Gastrocnemius medialis (tissue), 4 donors: Measurements from ENCODE around the gene NUDT4. TPM values are rescaled to one million over a fixed set of nuclear protein-coding genes. Genes with fewer than 3 reads are reported as not detected.

Experiments
- ATAC-seq, 2 donors: fragments of 150-250 bp; one replicate each; pipeline ENCODE4 v1.9.1; 2016
- DNase-seq, 2 donors: peaks; one replicate each; pipeline ENCODE4 v3.0.0-alpha.2; 2019
- H3K27ac ChIP-seq, 4 donors: fragments of 200-600 bp; sonication (generic); 1 replicate in 1 of 4; 2 replicates in 3 of 4; pipeline ENCODE4 v1.5.1; 2016 to 2018; ENCODE audit warnings: mild to moderate bottlenecking in 2 of 4, moderate library complexity in 1 of 4
- H3K27me3 ChIP-seq, 3 donors: fragments of 200-600 bp; sonication (generic) in 2 of 3; 1 replicate in 1 of 3; 2 replicates in 2 of 3; pipeline versions ENCODE4 v1.5.1 to v1.6.0; 2016 to 2019; ENCODE audit warnings: mild to moderate bottlenecking in 1 of 3, moderate library complexity in 1 of 3
- H3K36me3 ChIP-seq, 2 donors: fragments of 200-600 bp; sonication (generic) in 1 of 2; one replicate each; pipeline ENCODE4 v1.5.1; 2017 to 2018
- H3K4me1 ChIP-seq, 2 donors: fragments of 200-600 bp; sonication (generic) in 1 of 2; one replicate each; pipeline ENCODE4 v1.5.1; 2016 to 2017; ENCODE audit warnings: mild to moderate bottlenecking in 2 of 2
- H3K4me3 ChIP-seq, 4 donors: fragments of 200-600 bp; sonication (generic) in 3 of 4; 1 replicate in 1 of 4; 2 replicates in 3 of 4; pipeline ENCODE4 v1.5.1; 2016 to 2019; ENCODE audit warnings: mild to moderate bottlenecking in 2 of 4
- H3K9me3 ChIP-seq, 3 donors: fragments of 200-600 bp; sonication (generic) in 2 of 3; 1 replicate in 1 of 3; 2 replicates in 2 of 3; pipeline ENCODE4 v1.5.1; 2016 to 2019
- POLR2A ChIP-seq, 2 donors: fragments of 450-650 bp; IDR thresholded peaks; one replicate each; pipeline ENCODE4 v1.6.1; 2017; ENCODE audit warnings: antibody characterized with exemption in 2 of 2, mild to moderate bottlenecking in 2 of 2, moderate library complexity in 2 of 2
- in situ Hi-C, 4 donors: fragments of 200-750 bp; cut with MboI; loops; one replicate each; pipeline versions ENCODE4 v1.15.0 to v1.8.0; 2017; ENCODE audit warnings: low sequenced_read_pairs in 4 of 4
- intact Hi-C: fragments of 100-400 bp; cut with DNase I; formaldehyde crosslinking; loops from one replicate; pipeline ENCODE4 v1.15.1; 2023; ENCODE audit warnings: low total_unique reads
- total RNA-seq, 4 donors: library from RNA; depleted of rRNA; stranded (reverse); fragments of >200 nt; gene quantifications; one replicate each; pipeline versions ENCODE4 v1.1.0 to v1.2.3, GENCODE V29; 2016
- TF ChIP-seq, protein P1 (sequence below), 5 experiments: fragments of 450-650 bp in 3 of 5; fragments of 200-600 bp in 2 of 5; sonication (generic) in 2 of 5; IDR thresholded peaks in 4 of 5; conservative IDR thresholded peaks in 1 of 5; 1 replicate in 4 of 5; 2 replicates in 1 of 5; pipeline ENCODE4 v1.5.1; 2016 to 2019; ENCODE audit warnings: antibody characterized with exemption in 5 of 5, mild to moderate bottlenecking in 3 of 5, moderate library complexity in 3 of 5

Gene NUDT4
- total RNA-seq, 4 donors from 2014 or later = 26.8 to 299 (median 51.1) TPM

DNA sequence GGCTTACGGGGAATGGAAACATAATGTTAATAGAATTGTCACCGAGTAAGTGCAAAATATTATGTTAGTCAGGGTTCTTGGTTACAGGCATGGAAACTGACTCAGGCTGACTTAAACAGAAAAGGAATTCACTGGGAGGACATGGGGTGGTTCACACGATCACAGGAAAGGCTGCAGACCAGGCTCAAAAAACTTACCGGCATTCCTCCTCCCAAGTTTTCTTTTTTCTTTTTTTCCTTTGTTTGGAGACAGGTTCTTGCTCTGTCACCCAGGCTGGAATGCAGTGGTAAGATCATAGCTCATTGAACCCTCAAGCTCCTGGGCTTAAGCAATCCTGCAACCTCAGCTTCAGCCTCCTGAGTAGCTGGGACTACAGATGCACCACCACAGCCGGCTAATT, 75.9 kb downstream of the NUDT4 start:
- no peak for ATAC-seq
- Histone ChIP-seq H3K4me1 (peaks cover 2% of the 10 kb centered on the region in 2 donors), H3K4me3 (no peak overlapping the region), H3K9me3 (no peaks in the 10 kb centered on the region), H3K27ac (no peak overlapping the region), H3K27me3 (no peaks in the 10 kb centered on the region), H3K36me3 (no peaks in the 10 kb centered on the region)
- TF ChIP-seq POLR2A (IDR thresholded peaks at IDR 0.05) = no peak
- TF ChIP-seq, protein P1, sequence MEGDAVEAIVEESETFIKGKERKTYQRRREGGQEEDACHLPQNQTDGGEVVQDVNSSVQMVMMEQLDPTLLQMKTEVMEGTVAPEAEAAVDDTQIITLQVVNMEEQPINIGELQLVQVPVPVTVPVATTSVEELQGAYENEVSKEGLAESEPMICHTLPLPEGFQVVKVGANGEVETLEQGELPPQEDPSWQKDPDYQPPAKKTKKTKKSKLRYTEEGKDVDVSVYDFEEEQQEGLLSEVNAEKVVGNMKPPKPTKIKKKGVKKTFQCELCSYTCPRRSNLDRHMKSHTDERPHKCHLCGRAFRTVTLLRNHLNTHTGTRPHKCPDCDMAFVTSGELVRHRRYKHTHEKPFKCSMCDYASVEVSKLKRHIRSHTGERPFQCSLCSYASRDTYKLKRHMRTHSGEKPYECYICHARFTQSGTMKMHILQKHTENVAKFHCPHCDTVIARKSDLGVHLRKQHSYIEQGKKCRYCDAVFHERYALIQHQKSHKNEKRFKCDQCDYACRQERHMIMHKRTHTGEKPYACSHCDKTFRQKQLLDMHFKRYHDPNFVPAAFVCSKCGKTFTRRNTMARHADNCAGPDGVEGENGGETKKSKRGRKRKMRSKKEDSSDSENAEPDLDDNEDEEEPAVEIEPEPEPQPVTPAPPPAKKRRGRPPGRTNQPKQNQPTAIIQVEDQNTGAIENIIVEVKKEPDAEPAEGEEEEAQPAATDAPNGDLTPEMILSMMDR (IDR thresholded peaks at IDR 0.05 in 4 of 5, conservative IDR thresholded peaks at IDR 0.05 in 1 of 5) = no peak
- intact Hi-C loops = no loop called here
- in situ Hi-C loops = no loop called here
- DNase-seq = no peak

- ATAC-seq (no peak), DNase-seq (no peak)
- no peaks in the 10 kb centered on the region for H3K4me1 ChIP-seq
- no peaks in the 10 kb centered on the region for H3K36me3 ChIP-seq
- no peaks in the 10 kb centered on the region for H3K27me3 ChIP-seq
- intact Hi-C loops = no loop called here
- H3K9me3 ChIP-seq = no peaks in the 10 kb centered on the region
- no peak overlapping the region for H3K4me3 ChIP-seq
- TF ChIP-seq, protein P1 (IDR thresholded peaks at IDR 0.05 in 4 of 5, conservative IDR thresholded peaks at IDR 0.05 in 1 of 5) = no peak
- no peak for TF ChIP-seq POLR2A (IDR thresholded peaks at IDR 0.05)
- in situ Hi-C loops = no loop called here
- H3K27ac ChIP-seq = no peak overlapping the region
Observed at GRCh38 chr12:93456077-93456476, 78.4 kb downstream of the NUDT4 start.

Other genes starting within 250 kb of the NUDT4 start
- gene UBE2N, start 64.0 kb downstream of the NUDT4 start, total RNA-seq = 10 to 100 TPM; 26.5 to 46.8 (median 30.5) TPM
- 10 to 100 TPM; 14.0 to 44.6 (median 34.8) TPM for gene MRPL42, start 89.6 kb downstream of the NUDT4 start, total RNA-seq
- 10 to 100 TPM in 1 of 4 donors, 1 to 10 TPM in 3; 4.3 to 14.9 (median 5.3) TPM for gene SOCS2, start 194.8 kb downstream of the NUDT4 start, total RNA-seq